Endothelial cell (in vitro differentiated cells): ENCODE measurements around the gene RTN4. TPM values are rescaled to one million over a fixed set of nuclear protein-coding genes. Genes with fewer than 3 reads are reported as not detected.

Source experiments
- DNase-seq: peaks from one replicate; pipeline ENCODE4 v3.0.0; 2021; ENCODE audit warnings: low spot score
- H3K27ac Mint-ChIP-seq: one replicate; pipeline ENCODE4 v1.8.0; 2021; ENCODE audit warnings: mixed read lengths, inconsistent platforms; ENCODE audit not compliant: unreplicated experiment
- H3K27me3 Mint-ChIP-seq: one replicate; pipeline ENCODE4 v1.8.0; 2021; ENCODE audit warnings: mild to moderate bottlenecking, moderate library complexity, mixed read lengths, inconsistent platforms; ENCODE audit not compliant: unreplicated experiment
- H3K36me3 Mint-ChIP-seq: one replicate; pipeline ENCODE4 v1.8.0; 2021; ENCODE audit warnings: mild to moderate bottlenecking, low read depth, mixed read lengths, inconsistent platforms; ENCODE audit not compliant: unreplicated experiment
- H3K4me1 Mint-ChIP-seq: one replicate; pipeline ENCODE4 v1.8.0; 2021; ENCODE audit warnings: mild to moderate bottlenecking, mixed read lengths, inconsistent platforms; ENCODE audit not compliant: unreplicated experiment
- H3K4me3 Mint-ChIP-seq: one replicate; pipeline ENCODE4 v1.8.0; 2021; ENCODE audit warnings: mild to moderate bottlenecking, mixed read lengths, inconsistent platforms; ENCODE audit not compliant: unreplicated experiment
- H3K9me3 Mint-ChIP-seq: one replicate; pipeline ENCODE4 v1.8.0; 2021; ENCODE audit warnings: mixed read lengths, inconsistent platforms; ENCODE audit not compliant: unreplicated experiment
- CTCF ChIP-seq: fragments of 200-600 bp; sonication (generic); IDR thresholded peaks from one replicate; pipeline ENCODE4 v1.5.0; 2021; ENCODE audit warnings: antibody characterized with exemption; ENCODE audit not compliant: unreplicated experiment
- total RNA-seq: library from RNA; stranded (reverse); fragmentation: NEBNext Ultra II Directional; extraction: Animal tissue kit (Norgen Biotek cat#: 25700); gene quantifications from one replicate; pipeline ENCODE4 v1.2.1, GENCODE V29; 2021; ENCODE audit not compliant: unreplicated experiment

RTN4 gene
- total RNA-seq, 1 donor from 2014 or later = 264 TPM

- no peak for TF ChIP-seq CTCF
- H3K27ac Mint-ChIP-seq = no peak overlapping the region
- H3K27me3 Mint-ChIP-seq = peaks cover 30% of the 10 kb centered on the region
- H3K4me1 Mint-ChIP-seq = peaks cover 37% of the 10 kb centered on the region
- peak overlapping the region; percentile 22 for H3K4me3 Mint-ChIP-seq
- no peaks in the 10 kb centered on the region for H3K9me3 Mint-ChIP-seq
- H3K36me3 Mint-ChIP-seq = peaks cover 41% of the 10 kb centered on the region
- no peak for DNase-seq
Measured at GRCh38 chr2:54969940-54970338, 80.3 kb downstream of the RTN4 start.

GRCh38 chr2:54969295-54969939 is 80.8 kb downstream of the RTN4 start:
- peaks cover 41% of the 10 kb centered on the region for H3K36me3 Mint-ChIP-seq
- DNase-seq = no peak
- peaks cover 28% of the 10 kb centered on the region for H3K27me3 Mint-ChIP-seq
- TF ChIP-seq CTCF = no peak
- H3K4me3 Mint-ChIP-seq = no peak overlapping the region
- peaks cover 42% of the 10 kb centered on the region for H3K4me1 Mint-ChIP-seq
- H3K27ac Mint-ChIP-seq = no peak overlapping the region
- H3K9me3 Mint-ChIP-seq = no peaks in the 10 kb centered on the region

GRCh38 chr2:54968561-54969218 is 81.6 kb downstream of the RTN4 start:
- Mint-ChIP-seq H3K4me1 (peaks cover 44% of the 10 kb centered on the region), H3K36me3 (peaks cover 41% of the 10 kb centered on the region), H3K27ac (peak overlapping the region; percentile 36), H3K4me3 (peak overlapping the region; percentile 62), H3K27me3 (peaks cover 28% of the 10 kb centered on the region), H3K9me3 (no peaks in the 10 kb centered on the region)
- no peak for TF ChIP-seq CTCF
- DNase-seq = no peak

- peaks cover 30% of the 10 kb centered on the region for H3K27me3 Mint-ChIP-seq
- H3K9me3 Mint-ChIP-seq = no peaks in the 10 kb centered on the region
- no peak for TF ChIP-seq CTCF
- peaks cover 44% of the 10 kb centered on the region for H3K4me1 Mint-ChIP-seq
- peak overlapping the region; percentile 62 for H3K4me3 Mint-ChIP-seq
- H3K36me3 Mint-ChIP-seq = peaks cover 41% of the 10 kb centered on the region
- H3K27ac Mint-ChIP-seq = peak overlapping the region; percentile 36
- no peak for DNase-seq
Measured at GRCh38 chr2:54967759-54968365, 82.4 kb downstream of the RTN4 start.

- peak overlapping the region; percentile 76 for H3K4me3 Mint-ChIP-seq
Measured at GRCh38 chr2:54967269-54967668, 83.0 kb downstream of the RTN4 start.

More at GRCh38 chr2:54967269-54967668, 83.0 kb downstream of the RTN4 start:
- peaks cover 30% of the 10 kb centered on the region for H3K27me3 Mint-ChIP-seq
- peaks cover 41% of the 10 kb centered on the region for H3K36me3 Mint-ChIP-seq
- H3K4me1 Mint-ChIP-seq = peaks cover 44% of the 10 kb centered on the region
- H3K9me3 Mint-ChIP-seq = no peaks in the 10 kb centered on the region
- peak overlapping the region; percentile 94 for H3K27ac Mint-ChIP-seq
- no peak for DNase-seq
- TF ChIP-seq CTCF = no peak
